DOHH2 (cell line): ENCODE data around the gene SSTR4.

ENCODE experiments used
- H3F3A ChIP-seq: fragments of 200-600 bp; sonication (generic), shearing (Covaris generic); 2 replicates; pipeline ENCODE4 v1.6.0; 2016; ENCODE audit warnings: antibody characterized with exemption, mild to moderate bottlenecking; ENCODE audit not compliant: control insufficient read depth, insufficient read depth
- H3K27ac ChIP-seq: fragments of 200-600 bp; sonication (generic); 2 replicates; pipeline ENCODE4 v1.5.1; 2014; ENCODE audit warnings: low read depth, mild to moderate bottlenecking, low read length, moderate library complexity
- H3K27me3 ChIP-seq: fragments of 200-600 bp; sonication (generic); 2 replicates; pipeline ENCODE4 v1.6.1; 2014; ENCODE audit warnings: mild to moderate bottlenecking, low read length, mixed read lengths; ENCODE audit not compliant: control insufficient read depth
- H3K36me3 ChIP-seq: fragments of 200-600 bp; sonication (generic); 2 replicates; pipeline ENCODE4 v1.6.1; 2014; ENCODE audit warnings: mild to moderate bottlenecking, low read length, moderate library complexity, mixed read lengths; ENCODE audit not compliant: control insufficient read depth
- H3K4me1 ChIP-seq: fragments of 200-600 bp; sonication (generic); 2 replicates; pipeline ENCODE4 v1.6.1; 2014; ENCODE audit warnings: mild to moderate bottlenecking, low read length, mixed read lengths; ENCODE audit not compliant: control insufficient read depth
- H3K4me2 ChIP-seq: fragments of 200-600 bp; sonication (generic); 2 replicates; pipeline ENCODE4 v1.6.0; 2014; ENCODE audit warnings: mild to moderate bottlenecking, low read length, moderate library complexity
- H3K4me3 ChIP-seq: fragments of 200-600 bp; sonication (generic); 2 replicates; pipeline ENCODE4 v1.5.1; 2014; ENCODE audit warnings: mild to moderate bottlenecking, low read length, mixed read lengths
- H3K79me2 ChIP-seq: fragments of 200-600 bp; sonication (generic); 2 replicates; pipeline ENCODE4 v1.6.1; 2014; ENCODE audit warnings: mild to moderate bottlenecking, low read length, mixed read lengths; ENCODE audit not compliant: control insufficient read depth
- H3K9me2 ChIP-seq: fragments of 200-600 bp; sonication (generic); replicated peaks from 2 replicates; pipeline ENCODE4 v1.6.1; 2014; ENCODE audit warnings: mild to moderate bottlenecking, low read length, mixed read lengths; ENCODE audit not compliant: control insufficient read depth
- H3K9me3 ChIP-seq: fragments of 200-600 bp; sonication (generic); 2 replicates; pipeline ENCODE4 v1.6.1; 2014; ENCODE audit warnings: antibody characterized with exemption, low read length, mixed read lengths; ENCODE audit not compliant: control insufficient read depth, insufficient read depth
- H4K20me1 ChIP-seq: fragments of 200-600 bp; sonication (generic); 2 replicates; pipeline ENCODE4 v1.6.0; 2014; ENCODE audit warnings: low read depth, mild to moderate bottlenecking, antibody characterized with exemption, low read length, moderate library complexity; ENCODE audit not compliant: control insufficient read depth, insufficient read depth
- CTCF ChIP-seq: fragments of 200-600 bp; sonication (generic); IDR thresholded peaks from one replicate; pipeline ENCODE4 v1.5.1; 2014; ENCODE audit warnings: antibody characterized with exemption, mild to moderate bottlenecking, low read depth, low read length; ENCODE audit not compliant: poor library complexity, severe bottlenecking
- EZH2phosphoT487 ChIP-seq: fragments of 200-600 bp; sonication (generic); IDR thresholded peaks from 2 replicates; pipeline ENCODE4 v1.6.1; 2017; ENCODE audit warnings: borderline replicate concordance, mild to moderate bottlenecking, antibody characterized with exemption, low read length, moderate library complexity, mixed read lengths

SSTR4 gene

GRCh38 chr20:23048283-23049200, 13.4 kb downstream of the SSTR4 start:
- H3K79me2 ChIP-seq: no peaks in the 10 kb centered on the region
- no peaks in the 10 kb centered on the region for H3K4me1 ChIP-seq
- no peaks in the 10 kb centered on the region for H3F3A ChIP-seq
- H3K27ac ChIP-seq: no peak overlapping the region
- no peaks in the 10 kb centered on the region for H3K36me3 ChIP-seq
- TF ChIP-seq CTCF (no peak), EZH2phosphoT487 (no peak)
- no peak overlapping the region for H3K4me3 ChIP-seq
- peaks cover 20% of the 10 kb centered on the region; the same call in 1 of the 2 replicates for H3K9me3 ChIP-seq
- no peaks in the 10 kb centered on the region for H3K9me2 ChIP-seq
- no peaks in the 10 kb centered on the region for H4K20me1 ChIP-seq
- no peaks in the 10 kb centered on the region for H3K27me3 ChIP-seq
- H3K4me2 ChIP-seq: no peak overlapping the region

DNA sequence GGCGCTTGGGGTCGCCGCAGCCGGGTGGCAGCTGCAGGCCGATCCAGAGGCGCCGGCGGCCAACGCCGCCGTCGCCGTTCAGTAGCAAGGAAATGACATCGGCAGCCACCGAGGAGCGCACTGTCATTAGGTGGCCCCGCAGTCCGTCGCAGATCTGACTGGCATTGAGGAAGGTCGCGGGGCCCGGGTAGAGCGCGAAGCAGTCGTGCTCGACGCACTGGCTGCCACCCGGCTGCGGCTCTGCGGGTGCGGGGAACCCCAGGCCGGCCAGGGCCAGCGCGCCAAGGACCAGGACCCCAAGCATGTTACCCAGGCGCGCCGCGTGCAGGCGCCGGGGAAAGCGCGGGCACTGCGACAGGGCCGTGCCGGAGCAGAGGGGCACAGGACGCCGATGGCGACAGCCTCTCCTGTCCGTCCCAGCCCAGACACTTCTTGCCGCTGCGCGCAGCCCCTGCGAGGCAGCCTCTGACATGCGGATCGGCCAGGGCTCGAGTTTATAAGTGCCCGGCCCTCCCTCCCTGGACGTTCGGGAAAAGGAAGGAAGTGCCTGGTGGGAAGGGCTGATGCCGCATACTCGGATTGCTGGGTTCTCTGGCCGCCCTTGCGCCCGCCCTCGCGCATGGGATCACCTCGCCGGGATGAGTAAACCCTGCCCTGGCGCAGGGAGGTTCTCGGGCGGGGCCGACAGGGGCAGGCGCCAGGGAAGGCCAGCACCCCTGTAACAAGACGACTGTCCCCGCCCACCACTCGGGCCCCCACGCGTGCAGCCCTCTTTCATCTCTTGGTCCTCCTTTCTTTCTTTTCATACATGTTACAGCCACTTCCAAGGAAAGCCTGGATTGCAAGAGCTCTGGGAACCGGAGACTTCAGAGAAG, 14.3 kb downstream of the SSTR4 start, which contains the start of gene THBD:
Gene THBD (minus strand): TSS at position 472 of the 875 bp plus-strand sequence. CDS start 168 bp downstream, at position 304.
- Histone ChIP-seq H3K79me2 (no peaks in the 10 kb centered on the region), H3K27me3 (no peaks in the 10 kb centered on the region)
- TF ChIP-seq EZH2phosphoT487 (no peak), CTCF (no peak)

DNA sequence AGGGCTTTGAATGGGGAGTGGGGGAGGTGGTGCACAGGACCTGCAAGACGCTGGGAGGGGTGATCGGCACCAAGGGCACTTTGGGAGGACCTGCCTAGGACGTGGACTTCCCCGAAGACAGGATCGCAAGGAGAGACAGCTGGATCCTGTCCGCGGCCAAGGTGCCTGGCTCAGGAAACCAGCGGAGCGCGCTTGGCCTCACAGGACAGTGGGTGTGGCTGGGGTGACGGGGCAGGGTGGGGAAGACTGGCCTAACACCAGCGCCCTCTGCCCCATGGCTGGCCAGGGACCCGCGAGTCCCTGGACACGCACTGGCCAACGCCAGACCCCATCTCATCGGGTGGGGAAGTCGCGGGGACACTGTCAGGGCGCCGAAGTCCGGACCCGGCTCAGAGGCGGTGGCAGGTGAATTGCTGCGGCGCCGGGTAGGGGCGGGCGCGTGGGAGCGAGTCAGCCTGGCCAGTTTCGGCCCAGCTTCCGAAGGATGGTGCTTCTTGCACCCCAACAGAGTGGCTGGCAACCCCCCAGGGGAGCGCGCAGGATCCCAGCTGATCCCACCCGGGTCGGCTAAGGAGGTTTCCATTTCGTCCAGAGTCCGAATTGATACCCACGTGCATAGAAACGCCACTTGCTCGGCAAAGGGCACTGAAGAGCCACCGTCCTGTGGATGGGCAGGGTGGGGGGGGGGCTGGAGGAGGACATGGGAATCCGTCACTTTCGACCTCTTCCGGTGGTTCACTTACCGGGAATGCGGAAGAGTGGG, 15.1 kb downstream of the SSTR4 start:
- Histone ChIP-seq H3K4me3 (no peak overlapping the region), H4K20me1 (no peaks in the 10 kb centered on the region), H3K4me2 (no peak overlapping the region), H3K27ac (no peak overlapping the region), H3F3A (no peaks in the 10 kb centered on the region), H3K36me3 (no peaks in the 10 kb centered on the region), H3K9me3 (peaks cover 20% of the 10 kb centered on the region; the same call in 1 of the 2 replicates), H3K79me2 (no peaks in the 10 kb centered on the region), H3K4me1 (no peaks in the 10 kb centered on the region), H3K27me3 (no peaks in the 10 kb centered on the region), H3K9me2 (no peaks in the 10 kb centered on the region)
- no peak for TF ChIP-seq EZH2phosphoT487
- TF ChIP-seq CTCF: no peak

More for the DNA sequence above, 14.3 kb downstream of the SSTR4 start, which contains the start of gene THBD:
- Histone ChIP-seq H3F3A (no peaks in the 10 kb centered on the region), H3K9me2 (no peaks in the 10 kb centered on the region), H3K36me3 (no peaks in the 10 kb centered on the region), H3K9me3 (peaks cover 20% of the 10 kb centered on the region; the same call in 1 of the 2 replicates), H3K4me2 (no peak within 1 kb of the TSS), H3K4me3 (no peak within 1 kb of the TSS), H3K4me1 (no peaks in the 10 kb centered on the region), H3K27ac (no peak within 1 kb of the TSS), H4K20me1 (no peaks in the 10 kb centered on the region)
